ENCODE results near the gene DNER.
"Not testable (repeated sequence)": the region's sequence is repeated elsewhere in the genome, so short reads cannot be mapped to it uniquely, and the experiment has no call there.

The DNER gene

GRCh38 chr2:229344151-229344551 lies 370.2 kb downstream of the DNER start:
- DNase-seq (ENCODE audit: low read depth, low spot score), result no peak

GRCh38 chr2:229343661-229344060 lies 370.7 kb downstream of the DNER start:
- no peak for DNase-seq (ENCODE audit: low read depth, low spot score)

- DNase-seq (ENCODE audit: low read depth, low spot score), result no peak
These were observed 372.0 kb downstream of the DNER start for GRCh38 chr2:229342376-229342775.

GRCh38 chr2:229340086-229340760 lies 374.1 kb downstream of the DNER start:
- no peak for DNase-seq (ENCODE audit: low read depth, low spot score)

GRCh38 chr2:229339618-229340017 lies 374.7 kb downstream of the DNER start:
- DNase-seq (ENCODE audit: low read depth, low spot score), result no peak

- DNase-seq (ENCODE audit: low read depth, low spot score), result not testable (repeated sequence)
These were observed 375.2 kb downstream of the DNER start for GRCh38 chr2:229339171-229339570.

GRCh38 chr2:229335877-229336346 lies 378.4 kb downstream of the DNER start:
- DNase-seq (ENCODE audit: low read depth, low spot score), result no peak

- no peak for DNase-seq (ENCODE audit: low read depth, low spot score)
These were observed 379.0 kb downstream of the DNER start for GRCh38 chr2:229335330-229335729.

GRCh38 chr2:229330952-229331351 lies 383.4 kb downstream of the DNER start:
- DNase-seq (ENCODE audit: low read depth, low spot score), result no peak

- no peak for DNase-seq (ENCODE audit: low read depth, low spot score)
These were observed 394.8 kb downstream of the DNER start for GRCh38 chr2:229319558-229319957.

GRCh38 chr2:229314117-229314516 lies 400.2 kb downstream of the DNER start:
- no peak for DNase-seq (ENCODE audit: low read depth, low spot score)

GRCh38 chr2:229313591-229313990 lies 400.8 kb downstream of the DNER start:
- no peak for DNase-seq (ENCODE audit: low read depth, low spot score)

Measured in iPS DF 19.7 (cell line).